Measurements from ENCODE around the gene SUSD3.
"Not testable (repeated sequence)": the region's sequence is repeated elsewhere in the genome, so short reads cannot be mapped to it uniquely, and the experiment has no call there.

Gene SUSD3

GRCh38 chr9:93115486-93116071 lies 57.1 kb downstream of the SUSD3 start:
- DNase-seq (ENCODE audit: low read depth, low spot score), result no peak
- no peak overlapping the region for H3K4me3 ChIP-seq (ENCODE audit: low read length)

DNA sequence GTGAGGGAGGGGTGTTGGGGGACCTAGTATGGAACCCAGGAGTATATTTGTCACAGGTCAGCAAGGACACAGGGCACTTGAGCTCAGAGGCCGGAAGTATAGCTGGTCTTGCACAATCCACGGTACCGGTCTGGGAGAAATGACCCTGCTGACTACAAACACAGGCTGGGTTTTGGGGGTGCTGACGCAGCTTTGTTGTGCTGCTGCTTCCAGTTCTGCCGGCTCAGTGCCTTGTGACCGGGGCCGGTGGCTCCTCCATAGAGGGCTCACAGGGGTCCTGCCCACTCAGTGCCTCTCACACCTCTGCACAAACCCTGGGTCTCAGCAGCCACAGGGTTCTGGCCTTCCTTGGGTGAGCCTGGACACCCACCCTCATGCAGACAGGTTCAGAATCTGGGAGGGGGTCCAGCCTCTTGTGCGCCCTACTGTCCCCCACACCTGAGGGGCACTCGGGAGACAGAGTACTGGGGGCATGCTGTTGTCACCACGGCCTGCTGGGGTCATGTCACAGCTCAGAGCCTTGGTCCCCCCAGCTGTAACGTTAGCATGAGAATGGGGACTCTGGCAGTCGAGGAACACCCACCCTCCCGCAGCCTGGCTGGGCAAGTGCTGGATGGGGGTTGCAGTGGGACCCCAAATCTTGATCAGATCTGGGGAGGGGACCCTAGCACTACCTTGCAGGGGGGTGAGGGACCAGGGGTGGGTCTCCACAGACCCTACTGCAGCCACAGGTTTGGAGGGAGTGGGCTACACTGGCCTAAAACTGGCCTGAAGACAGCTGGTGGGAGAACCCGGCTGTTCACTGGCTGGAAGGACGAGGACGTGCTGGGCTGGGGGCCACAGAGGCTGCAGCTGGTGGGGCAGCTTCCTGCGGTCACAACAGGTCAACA lies 57.8 kb downstream of the SUSD3 start:
- no peak overlapping the region for H3K4me3 ChIP-seq (ENCODE audit: low read length)
- DNase-seq (ENCODE audit: low read depth, low spot score), result no peak

DNA sequence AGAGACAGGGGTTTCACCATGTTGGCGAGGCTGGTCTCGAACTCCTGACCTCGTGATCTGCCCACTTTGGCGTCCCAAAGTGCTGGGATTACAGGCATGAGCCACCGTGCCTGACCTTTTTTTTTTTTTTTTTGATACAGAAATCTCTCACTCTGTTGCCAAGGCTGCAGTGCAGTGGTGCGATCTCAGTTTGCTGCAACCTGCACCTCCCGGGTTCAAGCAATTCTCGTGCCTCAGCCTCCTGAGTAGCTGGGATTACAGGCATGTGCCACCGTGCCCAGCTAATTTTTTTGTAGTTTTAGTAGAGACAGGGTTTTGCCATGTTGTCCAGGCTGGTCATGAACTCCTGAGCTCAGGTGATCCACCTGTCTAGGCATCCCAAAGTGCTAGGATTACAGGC lies 59.0 kb downstream of the SUSD3 start:
- H3K4me3 ChIP-seq (ENCODE audit: low read length); DNase-seq (ENCODE audit: low read depth, low spot score): not testable (repeated sequence)

GRCh38 chr9:93117924-93118862 lies 59.7 kb downstream of the SUSD3 start:
- no peak for DNase-seq (ENCODE audit: low read depth, low spot score)
- no peak overlapping the region for H3K4me3 ChIP-seq (ENCODE audit: low read length)

DNA sequence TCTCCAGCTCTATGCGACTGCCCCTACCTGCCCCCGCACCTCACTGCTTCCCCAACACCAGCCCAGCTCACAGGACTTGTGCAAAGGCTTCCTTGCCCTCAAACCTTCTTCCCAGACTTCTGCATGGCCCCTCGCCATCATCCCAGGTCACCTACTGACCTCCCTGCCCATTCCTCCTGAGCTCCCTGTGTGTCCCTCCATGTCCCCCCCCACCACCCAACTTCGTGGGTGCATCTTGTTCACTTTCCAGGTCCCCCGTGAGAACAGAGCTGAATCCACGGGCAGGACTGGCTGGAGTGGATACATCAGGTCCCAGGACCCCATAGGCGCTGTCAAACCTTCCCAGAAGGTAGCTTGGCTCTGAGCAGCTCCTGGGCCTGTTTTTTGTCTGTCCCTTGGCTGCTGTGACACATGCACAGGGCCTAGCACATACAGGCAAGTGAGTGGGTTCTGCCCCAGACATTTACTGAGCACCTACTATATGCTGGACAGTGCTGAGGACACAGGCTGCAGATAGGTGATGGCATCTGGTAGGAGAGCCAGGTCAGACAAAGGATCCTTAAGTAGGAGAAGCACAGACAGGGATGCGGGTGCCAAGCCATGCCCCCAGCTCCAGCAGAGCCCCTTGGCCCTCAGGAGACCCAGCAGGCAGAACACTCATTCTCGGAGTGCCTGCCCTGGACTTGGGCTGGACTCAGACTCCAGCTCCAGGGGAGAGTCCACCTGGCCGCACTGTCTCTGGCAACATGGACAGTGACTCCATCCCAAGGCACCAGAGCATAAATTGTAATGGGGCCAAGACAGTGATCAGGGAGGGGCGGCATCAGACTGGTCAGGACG lies 60.6 kb downstream of the SUSD3 start:
- H3K4me3 ChIP-seq (ENCODE audit: low read length), result no peak overlapping the region
- DNase-seq (ENCODE audit: low read depth, low spot score), result no peak

- H3K4me3 ChIP-seq (ENCODE audit: low read length), result no peak overlapping the region
- no peak for DNase-seq (ENCODE audit: low read depth, low spot score)
These were observed 61.1 kb downstream of the SUSD3 start for GRCh38 chr9:93119703-93119952.

- no peak overlapping the region for H3K4me3 ChIP-seq (ENCODE audit: low read length)
- no peak for DNase-seq (ENCODE audit: low read depth, low spot score)
These were observed 61.7 kb downstream of the SUSD3 start for GRCh38 chr9:93119953-93120845.

- no peak overlapping the region for H3K4me3 ChIP-seq (ENCODE audit: low read length)
These were observed 62.4 kb downstream of the SUSD3 start for GRCh38 chr9:93120846-93121315.

GRCh38 chr9:93121316-93122241 lies 63.1 kb downstream of the SUSD3 start:
- no peak for DNase-seq (ENCODE audit: low read depth, low spot score)

More at GRCh38 chr9:93120846-93121315, 62.4 kb downstream of the SUSD3 start:
- no peak for DNase-seq (ENCODE audit: low read depth, low spot score)

DNA sequence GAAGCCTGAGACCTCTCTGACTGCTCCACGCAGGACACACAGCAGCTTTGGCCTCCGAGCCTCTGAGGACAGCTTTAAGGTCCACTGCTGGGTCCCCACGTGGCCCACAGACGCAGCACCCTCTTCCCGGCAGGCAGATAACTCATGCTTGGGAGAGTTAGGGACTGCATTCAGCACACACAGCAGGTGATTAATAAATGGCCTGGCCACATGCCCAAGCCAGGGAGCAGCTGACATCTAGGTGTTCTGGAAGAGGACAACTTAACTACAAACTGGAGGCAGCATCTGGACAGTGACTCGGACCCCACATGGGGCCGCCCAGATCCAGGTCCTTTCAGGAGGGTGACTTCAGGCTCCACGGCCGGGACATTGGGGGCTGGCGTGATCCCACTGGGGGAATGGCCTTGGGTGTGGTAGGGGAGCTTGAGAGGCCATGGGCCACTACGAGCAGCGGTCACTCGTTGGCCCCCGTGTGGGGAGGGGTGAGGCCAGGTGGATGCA lies 64.3 kb downstream of the SUSD3 start:
- no peak for DNase-seq (ENCODE audit: low read depth, low spot score)

More at GRCh38 chr9:93121316-93122241, 63.1 kb downstream of the SUSD3 start:
- no peak overlapping the region for H3K4me3 ChIP-seq (ENCODE audit: low read length)

GRCh38 chr9:93123561-93124283 lies 65.2 kb downstream of the SUSD3 start:
- H3K4me3 ChIP-seq (ENCODE audit: low read length), result no peak overlapping the region
- DNase-seq (ENCODE audit: low read depth, low spot score), result no peak

More for the DNA sequence above, 64.3 kb downstream of the SUSD3 start:
- no peak overlapping the region for H3K4me3 ChIP-seq (ENCODE audit: low read length)

DNA sequence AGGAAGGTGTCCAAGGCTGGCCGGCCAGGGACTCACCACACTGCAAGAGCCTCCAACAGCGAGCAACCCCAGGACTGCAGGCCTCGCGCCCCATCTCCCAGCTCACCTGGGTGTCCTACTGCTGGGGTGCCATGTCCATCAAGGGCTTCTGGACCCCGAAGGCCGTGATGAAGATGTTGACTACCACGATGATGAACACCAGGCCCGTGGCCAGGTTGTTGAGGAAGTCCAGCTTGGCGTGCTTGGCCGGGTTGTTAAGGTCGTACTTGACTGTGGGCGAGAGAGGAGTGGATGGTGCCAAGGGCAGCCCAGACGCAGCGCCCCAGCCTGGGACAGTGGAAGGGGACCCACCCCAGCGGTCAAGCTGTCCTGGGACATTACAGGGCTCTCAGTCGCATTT lies 66.3 kb downstream of the SUSD3 start:
- DNase-seq (ENCODE audit: low read depth, low spot score), result no peak

DNA sequence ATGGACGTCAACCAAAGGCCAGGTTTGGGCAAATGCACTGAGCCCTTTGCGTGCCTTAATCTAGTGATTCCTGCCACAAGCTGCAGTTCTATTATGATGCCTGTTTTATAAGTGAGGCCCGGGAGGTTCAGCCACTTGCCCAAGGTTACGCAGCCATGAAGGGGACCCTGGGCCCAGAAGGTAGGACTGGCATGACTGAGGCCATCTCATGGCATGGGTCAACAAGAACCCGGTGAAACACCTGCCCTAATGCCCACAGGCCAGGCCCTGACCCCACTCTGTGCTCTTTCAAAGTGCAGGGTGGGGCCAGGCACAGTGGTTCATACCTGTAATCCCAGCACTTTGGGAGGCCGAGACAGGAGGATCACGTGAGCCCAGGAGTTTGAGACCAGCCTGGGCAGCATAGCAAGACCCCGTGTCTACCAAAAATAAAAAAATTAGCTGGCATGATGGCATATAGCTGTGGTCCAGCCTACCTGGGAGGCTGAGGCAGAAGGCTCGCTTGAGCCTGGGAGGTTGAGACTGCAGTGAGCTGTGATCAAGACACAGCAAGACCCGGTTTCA lies 66.9 kb downstream of the SUSD3 start:
- DNase-seq (ENCODE audit: low read depth, low spot score), result no peak

More for the DNA sequence above, 66.3 kb downstream of the SUSD3 start:
- no peak overlapping the region for H3K4me3 ChIP-seq (ENCODE audit: low read length)

DNA sequence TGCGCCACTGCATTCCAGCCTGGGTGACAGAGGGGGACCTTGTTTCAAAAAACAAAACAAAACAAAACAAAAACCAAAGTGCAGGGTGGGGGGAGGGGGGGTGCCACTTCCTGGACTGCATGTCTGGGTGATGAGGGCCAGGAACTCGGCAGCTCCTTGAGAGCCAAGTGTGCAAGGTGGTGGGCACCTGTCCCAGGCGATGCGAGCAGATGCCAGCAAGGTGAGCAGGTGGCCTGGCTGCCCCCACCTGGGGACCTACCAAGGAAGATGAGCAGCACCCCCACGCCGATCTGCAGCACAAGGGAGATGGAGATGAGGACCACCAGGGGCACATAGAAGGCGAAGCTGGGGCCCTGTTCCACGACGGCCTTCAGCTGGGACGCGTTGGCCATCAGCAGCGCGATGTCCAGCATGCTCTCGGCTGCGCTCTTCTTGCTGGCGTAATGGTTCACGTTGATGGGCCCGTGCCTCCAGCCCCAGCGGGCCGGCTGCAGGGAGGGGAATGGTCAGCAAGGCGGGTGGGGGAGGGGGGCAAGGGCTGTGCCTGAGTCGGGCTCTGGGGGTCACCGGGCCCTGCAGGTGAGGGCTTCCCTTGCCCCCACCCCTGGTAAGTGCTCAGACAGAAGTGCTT lies 67.8 kb downstream of the SUSD3 start:
- H3K4me3 ChIP-seq (ENCODE audit: low read length), result no peak overlapping the region
- no peak for DNase-seq (ENCODE audit: low read depth, low spot score)

More for the DNA sequence above, 66.9 kb downstream of the SUSD3 start:
- H3K4me3 ChIP-seq (ENCODE audit: low read length), result no peak overlapping the region

DNA sequence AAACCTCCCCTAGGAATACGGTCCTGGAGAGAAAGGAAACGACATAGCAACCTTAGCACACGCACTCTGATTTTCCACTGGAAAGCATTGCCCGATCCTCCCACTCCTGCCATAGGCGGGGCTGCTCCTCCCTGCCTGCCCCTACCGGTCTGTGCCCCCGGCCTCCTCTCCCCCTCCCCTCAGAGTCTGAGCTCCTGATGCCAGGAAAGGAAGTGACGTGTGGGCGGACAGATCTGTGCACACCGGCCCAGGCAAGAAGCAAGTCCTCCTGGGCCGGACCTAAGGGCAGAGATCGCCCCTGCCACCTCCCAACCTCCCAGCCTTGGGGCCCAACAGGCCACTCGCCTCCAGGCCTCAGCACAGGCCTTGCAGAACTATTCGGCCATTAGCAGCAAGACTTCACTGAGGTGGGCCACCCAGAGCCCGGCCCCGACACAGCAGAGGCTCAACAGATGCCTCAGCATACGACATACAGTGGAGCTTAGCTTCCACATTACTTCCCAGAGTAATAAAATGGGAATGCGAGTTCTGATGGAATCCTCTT lies 68.4 kb downstream of the SUSD3 start:
- DNase-seq (ENCODE audit: low read depth, low spot score), result no peak
- H3K4me3 ChIP-seq (ENCODE audit: low read length), result no peak overlapping the region
